ENCODE data around the gene SAMHD1.
"Not testable (repeated sequence)": the region's sequence is repeated elsewhere in the genome, so short reads cannot be mapped to it uniquely, and the experiment has no call there.

The SAMHD1 gene

GRCh38 chr20:36924167-36925045 is 27.1 kb downstream of the SAMHD1 start:
- TF ChIP-seq SUZ12 (IDR thresholded peaks at IDR 0.05; ENCODE audit: extremely low read depth, insufficient read depth, insufficient read length) (no peak), ZNF274 (IDR thresholded peaks at IDR 0.05; ENCODE audit: low read depth, low read length) (no peak), YY1 (IDR thresholded peaks at IDR 0.05; ENCODE audit: insufficient read depth, insufficient read length) (no peak)
- Histone ChIP-seq H3K36me3 (ENCODE audit: insufficient read depth, insufficient read length, low read length) (no peaks in the 10 kb centered on the region), H3K9ac (ENCODE audit: insufficient read length, low read depth) (no peak overlapping the region), H3K9me3 (ENCODE audit: insufficient read depth, low read length) (no peaks in the 10 kb centered on the region), H3K27me3 (ENCODE audit: insufficient read depth, insufficient read length) (no peaks in the 10 kb centered on the region), H3K4me1 (ENCODE audit: insufficient read depth, insufficient read length) (peaks cover 5% of the 10 kb centered on the region), H3K4me3 (ENCODE audit: insufficient read length, low read depth) (no peak overlapping the region)
- DNase-seq (ENCODE audit: low read depth, low spot score), result no peak

- Histone ChIP-seq H3K36me3 (ENCODE audit: insufficient read depth, insufficient read length, low read length) (no peaks in the 10 kb centered on the region), H3K27me3 (ENCODE audit: insufficient read depth, insufficient read length) (no peaks in the 10 kb centered on the region), H3K9me3 (ENCODE audit: insufficient read depth, low read length) (no peaks in the 10 kb centered on the region), H3K4me3 (ENCODE audit: insufficient read length, low read depth) (no peak overlapping the region), H3K4me1 (ENCODE audit: insufficient read depth, insufficient read length) (peaks cover 5% of the 10 kb centered on the region), H3K9ac (ENCODE audit: insufficient read length, low read depth) (no peak overlapping the region)
- DNase-seq (ENCODE audit: low read depth, low spot score), result no peak
- TF ChIP-seq SUZ12 (IDR thresholded peaks at IDR 0.05; ENCODE audit: extremely low read depth, insufficient read depth, insufficient read length), result no peak
- no peak for TF ChIP-seq YY1 (IDR thresholded peaks at IDR 0.05; ENCODE audit: insufficient read depth, insufficient read length)
- TF ChIP-seq ZNF274 (IDR thresholded peaks at IDR 0.05; ENCODE audit: low read depth, low read length), result no peak
Observed at GRCh38 chr20:36920334-36920730, 31.2 kb downstream of the SAMHD1 start.

GRCh38 chr20:36919715-36920333 is 31.7 kb downstream of the SAMHD1 start:
- no peak overlapping the region for H3K9ac ChIP-seq (ENCODE audit: insufficient read length, low read depth)
- H3K9me3 ChIP-seq (ENCODE audit: insufficient read depth, low read length), result no peaks in the 10 kb centered on the region
- H3K4me1 ChIP-seq (ENCODE audit: insufficient read depth, insufficient read length), result peaks cover 3% of the 10 kb centered on the region
- no peaks in the 10 kb centered on the region for H3K27me3 ChIP-seq (ENCODE audit: insufficient read depth, insufficient read length)
- no peaks in the 10 kb centered on the region for H3K36me3 ChIP-seq (ENCODE audit: insufficient read depth, insufficient read length, low read length)
- H3K4me3 ChIP-seq (ENCODE audit: insufficient read length, low read depth), result no peak overlapping the region
- TF ChIP-seq SUZ12 (IDR thresholded peaks at IDR 0.05; ENCODE audit: extremely low read depth, insufficient read depth, insufficient read length) (no peak), ZNF274 (IDR thresholded peaks at IDR 0.05; ENCODE audit: low read depth, low read length) (no peak), YY1 (IDR thresholded peaks at IDR 0.05; ENCODE audit: insufficient read depth, insufficient read length) (no peak)
- peak; percentile 40 for DNase-seq (ENCODE audit: low read depth, low spot score)

- TF ChIP-seq YY1 (IDR thresholded peaks at IDR 0.05; ENCODE audit: insufficient read depth, insufficient read length) (no peak), ZNF274 (IDR thresholded peaks at IDR 0.05; ENCODE audit: low read depth, low read length) (no peak), SUZ12 (IDR thresholded peaks at IDR 0.05; ENCODE audit: extremely low read depth, insufficient read depth, insufficient read length) (no peak)
- H3K4me1 ChIP-seq (ENCODE audit: insufficient read depth, insufficient read length), result no peaks in the 10 kb centered on the region
- no peak for DNase-seq (ENCODE audit: low read depth, low spot score)
- H3K4me3 ChIP-seq (ENCODE audit: insufficient read length, low read depth), result no peak overlapping the region
- no peaks in the 10 kb centered on the region for H3K36me3 ChIP-seq (ENCODE audit: insufficient read depth, insufficient read length, low read length)
- no peaks in the 10 kb centered on the region for H3K9me3 ChIP-seq (ENCODE audit: insufficient read depth, low read length)
- H3K9ac ChIP-seq (ENCODE audit: insufficient read length, low read depth), result no peak overlapping the region
- no peaks in the 10 kb centered on the region for H3K27me3 ChIP-seq (ENCODE audit: insufficient read depth, insufficient read length)
Observed at GRCh38 chr20:36917943-36918342, 33.6 kb downstream of the SAMHD1 start.

- Histone ChIP-seq H3K9ac (ENCODE audit: insufficient read length, low read depth) (no peak overlapping the region), H3K4me3 (ENCODE audit: insufficient read length, low read depth) (no peak overlapping the region), H3K4me1 (ENCODE audit: insufficient read depth, insufficient read length) (no peaks in the 10 kb centered on the region), H3K36me3 (ENCODE audit: insufficient read depth, insufficient read length, low read length) (no peaks in the 10 kb centered on the region), H3K27me3 (ENCODE audit: insufficient read depth, insufficient read length) (no peaks in the 10 kb centered on the region), H3K9me3 (ENCODE audit: insufficient read depth, low read length) (no peaks in the 10 kb centered on the region)
- no peak for DNase-seq (ENCODE audit: low read depth, low spot score)
- TF ChIP-seq ZNF274 (IDR thresholded peaks at IDR 0.05; ENCODE audit: low read depth, low read length) (no peak), YY1 (IDR thresholded peaks at IDR 0.05; ENCODE audit: insufficient read depth, insufficient read length) (no peak), SUZ12 (IDR thresholded peaks at IDR 0.05; ENCODE audit: extremely low read depth, insufficient read depth, insufficient read length) (no peak)
Observed at GRCh38 chr20:36917240-36917639, 34.3 kb downstream of the SAMHD1 start.

- Histone ChIP-seq H3K36me3 (ENCODE audit: insufficient read depth, insufficient read length, low read length) (no peaks in the 10 kb centered on the region), H3K9me3 (ENCODE audit: insufficient read depth, low read length) (no peaks in the 10 kb centered on the region)
- DNase-seq (ENCODE audit: low read depth, low spot score), result no peak
Observed at GRCh38 chr20:36916199-36916598, 35.3 kb downstream of the SAMHD1 start.

GRCh38 chr20:36908603-36909002 is 42.9 kb downstream of the SAMHD1 start:
- H3K4me1 ChIP-seq (ENCODE audit: insufficient read depth, insufficient read length), result no peaks in the 10 kb centered on the region
- no peak overlapping the region for H3K4me3 ChIP-seq (ENCODE audit: insufficient read length, low read depth)
- H3K36me3 ChIP-seq (ENCODE audit: insufficient read depth, insufficient read length, low read length), result no peaks in the 10 kb centered on the region
- DNase-seq (ENCODE audit: low read depth, low spot score), result no peak
- H3K9me3 ChIP-seq (ENCODE audit: insufficient read depth, low read length), result no peaks in the 10 kb centered on the region
- H3K27me3 ChIP-seq (ENCODE audit: insufficient read depth, insufficient read length), result no peaks in the 10 kb centered on the region
- no peak overlapping the region for H3K9ac ChIP-seq (ENCODE audit: insufficient read length, low read depth)
- TF ChIP-seq YY1 (IDR thresholded peaks at IDR 0.05; ENCODE audit: insufficient read depth, insufficient read length), result no peak
- TF ChIP-seq ZNF274 (IDR thresholded peaks at IDR 0.05; ENCODE audit: low read depth, low read length), result no peak
- TF ChIP-seq SUZ12 (IDR thresholded peaks at IDR 0.05; ENCODE audit: extremely low read depth, insufficient read depth, insufficient read length), result no peak

More at GRCh38 chr20:36916199-36916598, 35.3 kb downstream of the SAMHD1 start:
- H3K27me3 ChIP-seq (ENCODE audit: insufficient read depth, insufficient read length), result no peaks in the 10 kb centered on the region
- H3K9ac ChIP-seq (ENCODE audit: insufficient read length, low read depth), result no peak overlapping the region
- TF ChIP-seq ZNF274 (IDR thresholded peaks at IDR 0.05; ENCODE audit: low read depth, low read length) (no peak), SUZ12 (IDR thresholded peaks at IDR 0.05; ENCODE audit: extremely low read depth, insufficient read depth, insufficient read length) (no peak), YY1 (IDR thresholded peaks at IDR 0.05; ENCODE audit: insufficient read depth, insufficient read length) (no peak)
- H3K4me1 ChIP-seq (ENCODE audit: insufficient read depth, insufficient read length), result no peaks in the 10 kb centered on the region
- H3K4me3 ChIP-seq (ENCODE audit: insufficient read length, low read depth), result no peak overlapping the region

- not testable (repeated sequence) for H3K9ac ChIP-seq (ENCODE audit: insufficient read length, low read depth); H3K9me3 ChIP-seq (ENCODE audit: insufficient read depth, low read length); H3K27me3 ChIP-seq (ENCODE audit: insufficient read depth, insufficient read length); H3K36me3 ChIP-seq (ENCODE audit: insufficient read depth, insufficient read length, low read length); H3K4me1 ChIP-seq (ENCODE audit: insufficient read depth, insufficient read length); DNase-seq (ENCODE audit: low read depth, low spot score); H3K4me3 ChIP-seq (ENCODE audit: insufficient read length, low read depth)
Observed at GRCh38 chr20:36906086-36906485, 45.4 kb downstream of the SAMHD1 start.

GRCh38 chr20:36905566-36905965 is 45.9 kb downstream of the SAMHD1 start:
- H3K9me3 ChIP-seq (ENCODE audit: insufficient read depth, low read length); DNase-seq (ENCODE audit: low read depth, low spot score); H3K9ac ChIP-seq (ENCODE audit: insufficient read length, low read depth); H3K27me3 ChIP-seq (ENCODE audit: insufficient read depth, insufficient read length); H3K4me3 ChIP-seq (ENCODE audit: insufficient read length, low read depth); H3K36me3 ChIP-seq (ENCODE audit: insufficient read depth, insufficient read length, low read length); H3K4me1 ChIP-seq (ENCODE audit: insufficient read depth, insufficient read length): not testable (repeated sequence)
